Neural cell (in vitro differentiated cells): ENCODE measurements around the gene OBSCN. TPM values are rescaled to one million over a fixed set of nuclear protein-coding genes. Genes with fewer than 3 reads are reported as not detected.

Experiments used
- H2AFZ ChIP-seq: fragments of 200-600, 300-800 bp; sonication (generic), shearing (Covaris generic); 2 replicates; pipeline ENCODE4 v1.6.0; 2014; ENCODE audit warnings: low read depth, mild to moderate bottlenecking, antibody characterized with exemption, low read length, moderate library complexity
- H3F3A ChIP-seq: fragments of 200-600 bp; shearing (Covaris generic); 2 replicates; pipeline ENCODE4 v1.6.1; 2016; ENCODE audit warnings: mild to moderate bottlenecking, moderate library complexity, mixed read lengths, antibody characterized with exemption, low read length; ENCODE audit not compliant: insufficient read depth, poor library complexity, severe bottlenecking
- H3K27ac ChIP-seq: fragments of 200-600, 300-800 bp; sonication (generic), shearing (Covaris generic); 2 replicates; pipeline ENCODE4 v1.5.1; 2014; ENCODE audit warnings: mild to moderate bottlenecking, low read length, moderate library complexity
- H3K27me3 ChIP-seq: fragments of 300-800, 200-600 bp; sonication (generic), shearing (Covaris generic); 2 replicates; pipeline ENCODE4 v1.6.0; 2014; ENCODE audit warnings: mild to moderate bottlenecking, low read depth, low read length, moderate library complexity; ENCODE audit not compliant: insufficient read depth
- H3K36me3 ChIP-seq: fragments of 300-800, 200-600 bp; sonication (generic), shearing (Covaris generic); 2 replicates; pipeline ENCODE4 v1.5.1; 2014; ENCODE audit warnings: mild to moderate bottlenecking, antibody characterized with exemption, low read length, moderate library complexity; ENCODE audit not compliant: insufficient read depth
- H3K4me2 ChIP-seq: fragments of 300-800, 200-600 bp; sonication (generic), shearing (Covaris generic); 2 replicates; pipeline ENCODE4 v1.6.0; 2014; ENCODE audit warnings: mild to moderate bottlenecking, low read length
- H3K4me3 ChIP-seq: fragments of 300-800, 200-600 bp; sonication (generic), shearing (Covaris generic); 2 replicates; pipeline ENCODE4 v1.5.1; 2014; ENCODE audit warnings: mild to moderate bottlenecking, low read length, moderate library complexity
- H3K79me2 ChIP-seq: fragments of 200-600 bp; shearing (Covaris generic); replicated peaks from 2 replicates; pipeline ENCODE4 v1.6.0; 2014; ENCODE audit warnings: mild to moderate bottlenecking, low read length, moderate library complexity; ENCODE audit not compliant: insufficient read depth
- H3K9ac ChIP-seq: fragments of 300-800, 200-600 bp; sonication (generic), shearing (Covaris generic); 2 replicates; pipeline ENCODE4 v1.6.1; 2016; ENCODE audit warnings: mild to moderate bottlenecking, low read length, mixed read lengths
- H3K9me2 ChIP-seq: fragments of 200-600 bp; shearing (Covaris generic); 2 replicates; pipeline ENCODE4 v1.6.1; 2016; ENCODE audit warnings: mild to moderate bottlenecking, low read length, mixed read lengths; ENCODE audit not compliant: insufficient read depth
- H3K9me3 ChIP-seq: fragments of 200-600, 300-800 bp; sonication (generic), shearing (Covaris generic); 2 replicates; pipeline ENCODE4 v1.6.1; 2016; ENCODE audit warnings: mild to moderate bottlenecking, mixed run types, low read length, moderate library complexity, mixed read lengths
- H4K20me1 ChIP-seq: fragments of 200-600 bp; shearing (Covaris generic); 2 replicates; pipeline ENCODE4 v1.6.1; 2016; ENCODE audit warnings: mild to moderate bottlenecking, mixed run types; ENCODE audit not compliant: insufficient read depth
- CTCF ChIP-seq: fragments of 450-650 bp; IDR thresholded peaks from 2 replicates; pipeline ENCODE4 v1.5.1; 2014; ENCODE audit warnings: antibody characterized with exemption, mild to moderate bottlenecking, moderate library complexity; ENCODE audit not compliant: poor library complexity, severe bottlenecking
- EP300 ChIP-seq: fragments of 450-650 bp; conservative IDR thresholded peaks from 2 replicates; pipeline ENCODE4 v1.6.1; 2014; ENCODE audit warnings: antibody characterized with exemption, mild to moderate bottlenecking, moderate library complexity; ENCODE audit not compliant: poor library complexity, severe bottlenecking
- EZH2 ChIP-seq: fragments of 200-600, 300-800 bp; shearing (Covaris generic), sonication (generic); IDR thresholded peaks from 2 replicates; pipeline ENCODE4 v1.6.1; 2014; ENCODE audit warnings: antibody characterized with exemption, low read length, borderline replicate concordance, mild to moderate bottlenecking; ENCODE audit not compliant: insufficient read depth, poor library complexity, severe bottlenecking
- MXI1 ChIP-seq: fragments of 450-650 bp; conservative IDR thresholded peaks from 2 replicates; pipeline ENCODE4 v1.6.1; 2014; ENCODE audit warnings: antibody characterized with exemption, mild to moderate bottlenecking; ENCODE audit not compliant: poor library complexity, severe bottlenecking
- POLR2AphosphoS5 ChIP-seq: IDR thresholded peaks from 2 replicates; pipeline ENCODE4 v1.6.1; 2012
- RAD21 ChIP-seq: fragments of 450-650 bp; conservative IDR thresholded peaks from 2 replicates; pipeline ENCODE4 v1.6.1; 2014; ENCODE audit warnings: antibody characterized with exemption, mild to moderate bottlenecking, moderate library complexity
- REST ChIP-seq: IDR thresholded peaks from 2 replicates; pipeline ENCODE4 v1.6.1; 2012; ENCODE audit warnings: borderline replicate concordance
- SMC3 ChIP-seq: fragments of 450-650 bp; conservative IDR thresholded peaks from 2 replicates; pipeline ENCODE4 v1.6.1; 2014; ENCODE audit warnings: antibody characterized with exemption, mild to moderate bottlenecking, moderate library complexity; ENCODE audit not compliant: poor library complexity
- TAF1 ChIP-seq: IDR thresholded peaks from 2 replicates; pipeline ENCODE4 v1.6.1; 2012; ENCODE audit warnings: low read depth
- polyA plus RNA-seq: library from polyadenylated mRNA; depleted of rRNA; stranded (reverse); fragments of >200 nt; gene quantifications from 2 replicates; pipeline ENCODE4 v1.2.3, GENCODE V29; 2014

Gene OBSCN
- polyA plus RNA-seq, 1 donor from 2014 or later, result 7.2 TPM

GRCh38 chr1:228319352-228320088 is 111.7 kb downstream of the OBSCN start:
- Histone ChIP-seq H3K27ac (no peak overlapping the region), H3K4me2 (no peak overlapping the region), H3K36me3 (peaks cover 6% of the 10 kb centered on the region), H3K79me2 (no peaks in the 10 kb centered on the region), H3K9me3 (no peaks in the 10 kb centered on the region), H4K20me1 (no peaks in the 10 kb centered on the region), H3K27me3 (no peaks in the 10 kb centered on the region), H3K9ac (no peak overlapping the region), H3K4me3 (no peak overlapping the region), H3F3A (no peaks in the 10 kb centered on the region), H3K9me2 (no peaks in the 10 kb centered on the region), H2AFZ (no peak overlapping the region)
- TF ChIP-seq TAF1 (no peak), EZH2 (no peak), RAD21 (no peak), REST (no peak), POLR2AphosphoS5 (no peak), EP300 (no peak), CTCF (no peak), SMC3 (no peak), MXI1 (no peak)

- TF ChIP-seq REST, result no peak
- no peak for TF ChIP-seq POLR2AphosphoS5
- no peak for TF ChIP-seq MXI1
- TF ChIP-seq EP300, result no peak
- no peak for TF ChIP-seq EZH2
- no peak for TF ChIP-seq CTCF
- H4K20me1 ChIP-seq, result no peaks in the 10 kb centered on the region
- no peaks in the 10 kb centered on the region for H3F3A ChIP-seq
- no peak overlapping the region for H3K4me2 ChIP-seq
- no peaks in the 10 kb centered on the region for H3K79me2 ChIP-seq
- H2AFZ ChIP-seq, result no peak overlapping the region
- no peak overlapping the region for H3K4me3 ChIP-seq
- H3K9me3 ChIP-seq, result no peaks in the 10 kb centered on the region
- H3K9me2 ChIP-seq, result no peaks in the 10 kb centered on the region
- H3K36me3 ChIP-seq, result peaks cover 6% of the 10 kb centered on the region
- H3K9ac ChIP-seq, result no peak overlapping the region
- H3K27ac ChIP-seq, result no peak overlapping the region
- H3K27me3 ChIP-seq, result no peaks in the 10 kb centered on the region
Measured at GRCh38 chr1:228320394-228320793, 112.5 kb downstream of the OBSCN start.
